GM12878 (cell line): ENCODE data around the gene PLEKHA7. TPM values are rescaled to one million over a fixed set of nuclear protein-coding genes. Genes with fewer than 3 reads are reported as not detected.
"Not testable (repeated sequence)": the region's sequence is repeated elsewhere in the genome, so short reads cannot be mapped to it uniquely, and the experiment has no call there.

Experiments used
- ATAC-seq: fragments of 200-7000 bp; cut with Tn5 transposase; 3 replicates; pipeline ENCODE4 v1.9.1; 2020; ENCODE audit warnings: mild to moderate bottlenecking, moderate library complexity
- BruUV-seq: library from RNA; stranded (reverse); fragments of 400-500 nt; replicated peaks from 2 replicates; lab custom pipeline; 2021; lab: Mats Ljungman, UMichigan
- CTCF ChIA-PET: fragments of 300-600 bp; sonication (Branson Sonifier 250); formaldehyde crosslinking; extraction: SDS; loops from one replicate; lab custom pipeline; 2021; ENCODE audit warnings: inconsistent platforms; lab: Yijun Ruan, JAX
- POLR2A ChIA-PET: fragments of 350-600 bp; formaldehyde crosslinking; extraction: SDS; loops from one replicate; lab custom pipeline; 2021; ENCODE audit warnings: inconsistent platforms; lab: Charles Lee
- RAD21 ChIA-PET: fragments of 300-600 bp; sonication (Branson Sonifier 250); formaldehyde crosslinking; loops from one replicate; lab custom pipeline; 2023; ENCODE audit warnings: antibody characterized with exemption; ENCODE audit not compliant: unreplicated experiment; lab: Charles Lee
- SMC1A ChIA-PET: fragments of 300-600 bp; sonication (Branson Sonifier 250); formaldehyde crosslinking; loops from one replicate; lab custom pipeline; 2023; ENCODE audit not compliant: unreplicated experiment, uncharacterized antibody; lab: Charles Lee
- DNase-seq: peaks from one replicate; pipeline ENCODE4 v3.0.0-alpha.2; 2011; ENCODE audit warnings: low read depth, low spot score
- FAIRE-seq: peaks from 3 replicates; lab custom pipeline; 2011; peaks lifted over from hg19 to GRCh38; lab: Jason Lieb, UNC
- H2AFZ ChIP-seq: 2 replicates; pipeline ENCODE4 v1.6.0; 2011; ENCODE audit warnings: low read depth, low read length, control low read depth; ENCODE audit not compliant: control insufficient read depth
- H3K27ac ChIP-seq: 2 replicates; pipeline ENCODE4 v1.5.1; 2011; ENCODE audit warnings: control low read depth; ENCODE audit not compliant: control insufficient read depth, insufficient read depth
- H3K27me3 ChIP-seq, 2 experiments: replicated peaks in 1 of 2; 2 replicates each; pipeline versions ENCODE4 v1.6.0 to v1.6.1; 2011; ENCODE audit warnings: low read length in 1 of 2; ENCODE audit not compliant: control insufficient read depth in 2 of 2, insufficient read depth in 2 of 2
- H3K36me3 ChIP-seq, 2 experiments: 2 replicates each; pipeline ENCODE4 v1.5.1; 2011; ENCODE audit warnings: low read length in 1 of 2; ENCODE audit not compliant: control insufficient read depth in 2 of 2, insufficient read depth in 2 of 2
- H3K4me1 ChIP-seq: 2 replicates; pipeline ENCODE4 v1.6.1; 2011; ENCODE audit warnings: mild to moderate bottlenecking, low read length, moderate library complexity, mixed read lengths; ENCODE audit not compliant: control insufficient read depth, insufficient read depth
- H3K4me2 ChIP-seq: 2 replicates; pipeline ENCODE4 v1.6.0; 2011; ENCODE audit warnings: control low read depth; ENCODE audit not compliant: control insufficient read depth, insufficient read depth
- H3K4me3 ChIP-seq: fragments of 200-600 bp; sonication (generic); 2 replicates; pipeline ENCODE4 v1.5.1; 2016
- H3K79me2 ChIP-seq: 2 replicates; pipeline ENCODE4 v1.6.0; 2011; ENCODE audit warnings: low read length; ENCODE audit not compliant: control insufficient read depth, insufficient read depth
- H3K9ac ChIP-seq: 2 replicates; pipeline ENCODE4 v1.8.0; 2011; ENCODE audit warnings: low read length, control low read depth, mixed read lengths; ENCODE audit not compliant: control insufficient read depth, insufficient read depth
- H3K9me3 ChIP-seq: replicated peaks from 3 replicates; pipeline ENCODE4 v1.5.1; 2011; ENCODE audit warnings: mild to moderate bottlenecking, low read length; ENCODE audit not compliant: control insufficient read depth, insufficient read depth
- H4K20me1 ChIP-seq: 2 replicates; pipeline ENCODE4 v1.6.0; 2011; ENCODE audit not compliant: control insufficient read depth, insufficient read depth
- BACH1 ChIP-seq: fragments of 450-650 bp; IDR thresholded peaks from 2 replicates; pipeline ENCODE4 v1.6.1; 2017; ENCODE audit warnings: mild to moderate bottlenecking, borderline replicate concordance
- CBX5 ChIP-seq: sonication (generic); IDR thresholded peaks from 2 replicates; pipeline ENCODE4 v1.6.1; 2016; ENCODE audit warnings: low read depth, moderate library complexity, mild to moderate bottlenecking, inconsistent platforms
- EGR1 ChIP-seq, 2 experiments: IDR thresholded peaks; 1 replicate in 1 of 2; 2 replicates in 1 of 2; pipeline ENCODE4 v1.6.1; 2011 to 2012; ENCODE audit warnings: low read depth in 2 of 2, low read length in 2 of 2, borderline replicate concordance in 1 of 2, mild to moderate bottlenecking in 1 of 2, moderate library complexity in 1 of 2
- EZH2 ChIP-seq: IDR thresholded peaks from 2 replicates; pipeline ENCODE4 v1.6.1; 2012; ENCODE audit warnings: low read depth, mild to moderate bottlenecking, control low read depth, inconsistent platforms, low read length, borderline replicate concordance; ENCODE audit not compliant: control insufficient read depth
- HCFC1 ChIP-seq: fragments of 150-350 bp; IDR thresholded peaks from 2 replicates; pipeline ENCODE4 v1.6.1; 2014; ENCODE audit warnings: low read length
- IKZF2 ChIP-seq, 2 experiments: fragments of 450-650 bp; IDR thresholded peaks; 2 replicates each; pipeline ENCODE4 v1.6.1; 2017; ENCODE audit warnings: mild to moderate bottlenecking in 2 of 2, moderate library complexity in 2 of 2
- KAT2A ChIP-seq: conservative IDR thresholded peaks from 2 replicates; pipeline ENCODE4 v1.6.1; 2011; ENCODE audit warnings: low read depth, low read length; ENCODE audit not compliant: control insufficient read depth
- NR2C1 ChIP-seq: fragments of 450-650 bp; IDR thresholded peaks from 2 replicates; pipeline ENCODE4 v1.6.1; 2017; ENCODE audit warnings: antibody characterized with exemption, mild to moderate bottlenecking, moderate library complexity
- NR2F1 ChIP-seq: fragments of 450-650 bp; conservative IDR thresholded peaks from 2 replicates; pipeline ENCODE4 v1.6.1; 2017; ENCODE audit warnings: mild to moderate bottlenecking
- YBX1 ChIP-seq: fragments of 450-650 bp; IDR thresholded peaks from 2 replicates; pipeline ENCODE4 v1.6.1; 2016; ENCODE audit warnings: antibody characterized with exemption
- ZBED1 ChIP-seq: IDR thresholded peaks from 2 replicates; pipeline ENCODE4 v1.6.1; 2016; ENCODE audit warnings: borderline replicate concordance
- ZBTB11 ChIP-seq: fragments of 450-650 bp; formaldehyde crosslinking; IDR thresholded peaks from 2 replicates; pipeline ENCODE4 v1.5.0; 2022; ENCODE audit warnings: mild to moderate bottlenecking, missing genetic modification characterization
- WGBS: methylation state at CpG from one replicate; pipeline ENCODE4 v1.1.6; 2016; ENCODE audit warnings: low lambda C conversion rate; ENCODE audit not compliant: insufficient replicate concordance, insufficient coverage; ENCODE audit errors: missing lambda C conversion rate; 5-methylcytosine and 5-hydroxymethylcytosine counted together
- in situ Hi-C: fragments of 300-500 bp; cut with MboI; formaldehyde crosslinking; loops from 9 replicates; pipeline ENCODE4 v1.14.3; 2018; ENCODE audit warnings: mixed read lengths
- intact Hi-C: fragments of 100-400 bp; cut with micrococcal nuclease; formaldehyde crosslinking; loops from one replicate; pipeline ENCODE4 v1.14.2; 2022; ENCODE audit not compliant: unreplicated experiment
- polyA plus RNA-seq, 11 experiments: library from polyadenylated mRNA; depleted of rRNA in 4 of 11; unstranded in 6 of 11; stranded (reverse) in 5 of 11; fragments of >200 nt; fragmentation: Nextera tagmentation in 4 of 11; fragmentation: Illumina TruSeq in 1 of 11; extraction: Ambion mirVana in 4 of 11; extraction: Trizol in 1 of 11; gene quantifications; 1 replicate in 1 of 11; 2 replicates in 10 of 11; pipeline versions ENCODE4 v1.2.1 to v1.2.3, GENCODE V29; 2011 to 2016; ENCODE audit warnings: inconsistent platforms in 2 of 11, missing spikeins in 2 of 11, low read depth in 1 of 11
- total RNA-seq, 4 experiments: library from RNA; depleted of rRNA in 3 of 4; stranded (reverse); fragments of >200 nt in 3 of 4; fragmentation: Illumina TruSeq in 1 of 4; extraction: Trizol in 1 of 4; gene quantifications; 2 replicates each; pipeline versions ENCODE4 v1.2.1 to v1.2.3, GENCODE V29; 2013 to 2021
- TF ChIP-seq, protein P1 (sequence below): IDR thresholded peaks from 2 replicates; pipeline ENCODE4 v1.6.1; 2011; ENCODE audit warnings: borderline replicate concordance, low read depth, mild to moderate bottlenecking, moderate library complexity, low read length; ENCODE audit not compliant: insufficient read depth, poor library complexity, severe bottlenecking

PLEKHA7 gene
- total and polyA plus RNA-seq, 10 of the 15 experiments (the other 5 are each of a cell fraction or from before 2014, with no cell fraction given), result 0.45 to 5.3 (median 2.1) TPM

GRCh38 chr11:17000987-17001386, 13.2 kb downstream of the PLEKHA7 start:
- DNase-seq (no peak), FAIRE-seq (no peak), ATAC-seq (no peak)
- TF ChIP-seq IKZF2 (IDR thresholded peaks at IDR 0.05), result no peak
- no peak for TF ChIP-seq EGR1 (IDR thresholded peaks at IDR 0.05; ENCODE audit: borderline replicate concordance in 1 of 2, low read depth in 2 of 2, low read length in 2 of 2)
- no peak for TF ChIP-seq BACH1
- no peak for TF ChIP-seq HCFC1
- no peak for TF ChIP-seq ZBED1
- TF ChIP-seq CBX5, result no peak
- no peak for TF ChIP-seq NR2F1
- no peak for TF ChIP-seq EZH2
- no peak for TF ChIP-seq ZBTB11
- no peak for TF ChIP-seq YBX1
- no peak for TF ChIP-seq KAT2A
- TF ChIP-seq, protein P1, sequence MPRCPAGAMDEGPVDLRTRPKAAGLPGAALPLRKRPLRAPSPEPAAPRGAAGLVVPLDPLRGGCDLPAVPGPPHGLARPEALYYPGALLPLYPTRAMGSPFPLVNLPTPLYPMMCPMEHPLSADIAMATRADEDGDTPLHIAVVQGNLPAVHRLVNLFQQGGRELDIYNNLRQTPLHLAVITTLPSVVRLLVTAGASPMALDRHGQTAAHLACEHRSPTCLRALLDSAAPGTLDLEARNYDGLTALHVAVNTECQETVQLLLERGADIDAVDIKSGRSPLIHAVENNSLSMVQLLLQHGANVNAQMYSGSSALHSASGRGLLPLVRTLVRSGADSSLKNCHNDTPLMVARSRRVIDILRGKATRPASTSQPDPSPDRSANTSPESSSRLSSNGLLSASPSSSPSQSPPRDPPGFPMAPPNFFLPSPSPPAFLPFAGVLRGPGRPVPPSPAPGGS, result no peak
- TF ChIP-seq NR2C1, result no peak
- ChIA-PET CTCF (interaction anchor here (0.8 to 2.1 kb wide), 2 partner anchors 12 to 19 kb away, joined by 4 to 6 read pairs; no protein-coding TSS in a partner anchor), RAD21 (interaction anchor here (1.6 kb wide), 1 partner anchor 30 kb away, joined by 5 read pairs; no protein-coding TSS in a partner anchor), POLR2A (interaction anchor here (0.5 kb wide), 1 partner anchor 286 kb away, joined by 3 read pairs; no protein-coding TSS in a partner anchor), SMC1A (interaction anchor here (0.6 to 2.0 kb wide), 4 partner anchors 9 to 165 kb away, joined by 3 to 8 read pairs (median 4); no protein-coding TSS in a partner anchor)
- H3K9me3 ChIP-seq, result no peaks in the 10 kb centered on the region; the same call in 1 of the 3 replicates
- no TSS peak for BruUV-seq
- no peak overlapping the region for H3K4me3 ChIP-seq
- H3K27me3 ChIP-seq, result no peaks in the 10 kb centered on the region
- no peaks in the 10 kb centered on the region for H3K4me1 ChIP-seq
- WGBS, result 0% methylated on average over 2 of the region's 2 CpGs
- no peak overlapping the region for H2AFZ ChIP-seq
- intact Hi-C loops (no loop called here), in situ Hi-C loops (no loop called here)
- no peak overlapping the region for H3K27ac ChIP-seq
- no peaks in the 10 kb centered on the region for H4K20me1 ChIP-seq
- no peaks in the 10 kb centered on the region for H3K79me2 ChIP-seq
- no peak overlapping the region for H3K9ac ChIP-seq
- H3K4me2 ChIP-seq, result no peak overlapping the region
- H3K36me3 ChIP-seq, result no peaks in the 10 kb centered on the region

- H3K4me2 ChIP-seq, H3K9me3 ChIP-seq, H3K36me3 ChIP-seq, ATAC-seq, H3K27ac ChIP-seq, DNase-seq, H3K9ac ChIP-seq, BruUV-seq, intact Hi-C loops, H2AFZ ChIP-seq, FAIRE-seq, H3K4me3 ChIP-seq, H4K20me1 ChIP-seq, H3K27me3 ChIP-seq, POLR2A ChIA-PET, H3K4me1 ChIP-seq, in situ Hi-C loops, H3K79me2 ChIP-seq: not testable (repeated sequence)
- CTCF ChIA-PET, result interaction anchor here (2.1 kb wide), 1 partner anchor 11 kb away, joined by 6 read pairs; no protein-coding TSS in a partner anchor
- RAD21 ChIA-PET, result interaction anchor here (1.6 kb wide), 1 partner anchor 30 kb away, joined by 5 read pairs; no protein-coding TSS in a partner anchor
- SMC1A ChIA-PET, result interaction anchor here (0.9 to 2.0 kb wide), 3 partner anchors 9 to 63 kb away, joined by 3 to 8 read pairs (median 4); no protein-coding TSS in a partner anchor
- 0% methylated on average over 1 of the region's 1 CpG for WGBS
Measured at GRCh38 chr11:17000253-17000652, 14.0 kb downstream of the PLEKHA7 start.
